Colon (tissue), 2 donors: ENCODE results near the gene OPRM1.

ENCODE experiments used
- FAIRE-seq: peaks from 2 replicates; lab custom pipeline; 2012; peaks lifted over from hg19 to GRCh38; lab: Jason Lieb, UNC
- donor health status: control.
- donor health status: control.

Gene OPRM1

DNA sequence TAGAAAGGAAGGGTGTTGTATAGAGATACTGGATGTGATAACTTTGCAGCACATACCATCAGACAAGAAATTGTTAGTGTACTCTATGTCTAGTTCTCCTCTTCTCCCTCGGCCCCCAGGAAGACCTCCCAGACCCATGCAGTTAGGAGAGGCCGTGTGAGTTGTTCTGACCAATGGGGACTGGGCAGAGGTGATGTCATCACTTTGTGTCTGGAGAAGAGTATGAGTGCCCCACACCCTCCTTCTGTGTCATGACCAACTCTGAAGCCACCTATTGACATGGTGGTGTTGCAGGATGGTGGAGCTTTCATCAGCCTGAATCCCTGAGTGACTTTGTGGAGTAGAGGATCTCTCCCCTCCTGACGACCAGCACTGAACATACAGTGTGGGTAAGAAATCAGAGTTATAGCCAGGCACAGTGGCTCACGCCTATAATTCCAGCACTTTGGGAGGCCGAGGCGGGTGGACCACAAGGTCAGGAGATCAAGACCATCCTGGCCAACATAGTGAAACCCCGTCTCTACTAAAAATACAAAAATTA lies 245.3 kb downstream of the OPRM1 start:
- FAIRE-seq = no peak

DNA sequence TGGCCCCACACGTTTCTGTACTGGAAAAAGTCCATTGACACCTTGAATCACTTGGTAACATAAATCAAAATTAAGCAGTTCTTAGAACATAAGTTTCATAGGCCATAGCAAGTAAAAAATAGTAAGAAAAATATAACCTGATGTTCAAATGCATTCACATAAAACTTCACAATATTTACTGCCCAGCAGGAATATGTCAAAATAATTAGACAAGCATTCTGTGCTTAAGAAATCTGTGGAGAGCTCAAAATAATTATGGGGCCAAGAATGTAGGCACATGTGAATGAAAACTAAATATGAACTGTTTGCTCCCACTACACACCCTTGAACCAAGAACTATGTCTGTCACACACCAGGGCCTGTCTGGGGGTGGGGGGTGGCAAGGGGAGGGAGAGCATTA lies 246.8 kb downstream of the OPRM1 start:
- no peak for FAIRE-seq

- no peak for FAIRE-seq
Measured at GRCh38 chr6:154289818-154290508, 250.9 kb downstream of the OPRM1 start.

DNA sequence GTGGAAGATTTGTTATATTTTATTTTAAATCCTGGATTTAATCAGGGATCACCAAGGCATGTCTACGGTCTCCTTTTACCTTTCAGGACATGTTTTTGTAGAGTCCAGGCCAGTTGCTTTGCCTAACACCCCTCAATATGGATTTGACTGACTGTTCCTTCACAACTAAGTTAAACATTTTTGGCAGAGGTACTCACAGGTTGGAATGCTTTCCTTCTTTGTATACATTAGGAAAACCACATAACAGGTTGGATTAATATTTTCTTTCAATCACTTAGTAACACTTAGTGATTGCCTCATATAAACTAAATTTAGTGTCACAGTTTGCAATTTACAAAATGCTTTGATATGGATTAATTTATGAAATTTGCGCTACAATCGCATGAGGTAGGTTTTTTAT lies 253.0 kb downstream of the OPRM1 start:
- FAIRE-seq = no peak

DNA sequence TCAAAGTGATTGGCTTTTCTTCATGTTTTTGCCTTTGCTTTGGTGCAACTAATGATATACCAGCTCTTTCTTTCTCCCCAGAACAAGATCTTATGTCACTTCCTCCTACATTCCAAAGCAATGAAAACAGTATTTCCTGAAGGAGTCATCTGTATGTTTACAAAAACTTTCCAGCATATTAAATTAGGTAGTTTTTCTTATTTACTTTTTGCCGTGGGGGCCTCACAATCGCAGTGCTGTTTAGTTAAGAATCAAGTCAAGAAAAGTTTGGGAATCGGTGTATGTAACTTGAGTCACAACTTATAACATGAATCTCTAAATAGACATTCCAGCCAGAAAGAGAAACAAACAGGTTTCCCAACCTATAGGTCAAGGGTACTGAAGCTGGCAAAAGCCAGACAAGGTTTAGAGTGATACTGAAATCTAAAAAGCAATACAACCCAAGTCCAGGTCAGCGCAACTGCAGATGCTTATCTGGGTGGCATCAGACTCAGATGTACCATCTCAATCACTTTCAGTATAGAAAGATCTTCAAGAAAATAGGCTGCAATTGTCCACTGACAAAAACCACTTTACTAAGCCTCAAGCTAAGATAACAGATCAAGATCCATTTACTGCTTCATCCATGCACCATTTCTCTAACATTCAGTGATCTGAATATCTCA lies 253.9 kb downstream of the OPRM1 start:
- no peak for FAIRE-seq

- no peak for FAIRE-seq
Measured at GRCh38 chr6:154295733-154296132, 256.7 kb downstream of the OPRM1 start.
